ENCODE measurements around the gene SPON1. TPM values are rescaled to one million over a fixed set of nuclear protein-coding genes. Genes with fewer than 3 reads are reported as not detected.

Gene SPON1

DNA sequence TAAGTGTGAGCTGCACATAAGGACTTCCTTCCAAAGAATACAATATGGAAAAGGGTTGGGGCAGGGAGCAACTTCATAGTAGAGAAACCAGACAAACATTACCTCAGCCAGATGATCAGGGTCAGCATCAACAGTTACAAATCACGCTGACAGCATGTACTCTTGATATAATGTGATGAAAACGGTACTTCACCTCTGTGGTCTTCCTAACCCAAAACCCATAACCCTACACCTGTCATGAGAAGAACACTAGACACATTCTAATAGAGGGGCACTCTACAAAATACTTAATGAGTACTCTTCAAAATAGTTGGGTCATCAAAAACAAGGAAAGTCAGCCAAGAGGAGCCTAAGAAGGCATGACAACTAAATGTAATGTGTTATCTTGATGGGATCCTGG is 352.6 kb downstream of the SPON1 start:
- no peak overlapping the region for H3K4me2 ChIP-seq (ENCODE audit: insufficient read depth, low read length, poor library complexity, severe bottlenecking)
- no peak overlapping the region for H2AFZ ChIP-seq (ENCODE audit: low read length)
- H3K9ac ChIP-seq (ENCODE audit: low read depth, low read length, poor library complexity): no peak overlapping the region
- no peaks in the 10 kb centered on the region for H3K36me3 ChIP-seq (replicated peaks in 1 of 2; ENCODE audit: control insufficient read depth in 2 of 2, insufficient read depth in 2 of 2, low read length in 2 of 2)
- H3K9me3 ChIP-seq (replicated peaks in 1 of 2; ENCODE audit: control insufficient read depth in 2 of 2, insufficient read depth in 1 of 2, low read depth in 1 of 2, low read length in 2 of 2): no peaks in the 10 kb centered on the region
- no peak overlapping the region for H3K23ac ChIP-seq (ENCODE audit: low read depth, low read length, poor library complexity)
- H3K79me1 ChIP-seq (ENCODE audit: low read depth, low read length): no peaks in the 10 kb centered on the region
- peaks cover 0 to 5% of the 10 kb centered on the region in 2 donors for H3K4me1 ChIP-seq (ENCODE audit: control insufficient read depth in 2 of 2, insufficient read depth in 1 of 2, low read depth in 1 of 2, low read length in 2 of 2)
- no peak overlapping the region for H3K4me3 ChIP-seq (ENCODE audit: low read length in 2 of 2)
- no peaks in the 10 kb centered on the region for H3K27me3 ChIP-seq (ENCODE audit: control insufficient read depth in 3 of 3, insufficient read depth in 3 of 3, low read depth in 1 of 3, low read length in 3 of 3)
- H2BK5ac ChIP-seq (ENCODE audit: low read length): no peak overlapping the region
- H2BK120ac ChIP-seq (ENCODE audit: low read depth, low read length): no peak overlapping the region
- WGBS, 2 donors (ENCODE audit: extremely low coverage in 2 of 2, insufficient read length in 2 of 2, insufficient replicate concordance in 1 of 2): no CpG with 5 or more reads among the region's 2 CpGs
- no peak overlapping the region for H4K8ac ChIP-seq (ENCODE audit: low read depth, low read length)
- H4K91ac ChIP-seq (ENCODE audit: low read depth, low read length, poor library complexity): no peak overlapping the region
- H2BK15ac ChIP-seq (ENCODE audit: low read length): no peak overlapping the region
- no peak overlapping the region for H2BK12ac ChIP-seq (ENCODE audit: low read length)
- H2AK5ac ChIP-seq (ENCODE audit: low read depth, low read length): no peak overlapping the region
- no peak overlapping the region for H3K14ac ChIP-seq (ENCODE audit: low read length)
- no peak overlapping the region for H3K4ac ChIP-seq (ENCODE audit: low read length)
- H3K27ac ChIP-seq (replicated peaks; ENCODE audit: low read length): no peak overlapping the region
- H3K18ac ChIP-seq (ENCODE audit: low read length): no peak overlapping the region
- no peak for DNase-seq (ENCODE audit: low spot score)

Small RNA genes within 50 kb of the gene (small RNA-seq; reads per million reads assigned to genes)
- not detected for gene RNA5SP332 (ENCODE audit: insufficient read depth)

Measured in neuronal stem cell (in vitro differentiated cells).